Cardiac fibroblast (primary cell): Measurements from ENCODE around the gene KLHL41.

Experiments
- DNase-seq, 2 donors: peaks; one replicate each; pipeline versions ENCODE4 v3.0.0 to v3.0.0-alpha.2; 2010; ENCODE audit warnings: low read depth in 2 of 2
- H3K4me3 ChIP-seq, 2 donors: replicated peaks in 1 of 2; 1 replicate in 1 of 2; 2 replicates in 1 of 2; pipeline ENCODE4 v1.5.1; 2011; ENCODE audit warnings: low read depth in 2 of 2, low read length in 2 of 2, mild to moderate bottlenecking in 2 of 2, moderate library complexity in 1 of 2
- TF ChIP-seq, protein P1 (sequence below): IDR thresholded peaks from one replicate; pipeline ENCODE4 v1.5.1; 2011; ENCODE audit warnings: low read depth, mild to moderate bottlenecking, low read length, inconsistent platforms

The KLHL41 gene

GRCh38 chr2:169480079-169480465 lies 29.4 kb upstream of the KLHL41 start:
- peak; percentile 13 to 25 for DNase-seq
- H3K4me3 ChIP-seq = peak overlapping the region; percentile 62 to 87
- TF ChIP-seq, protein P1, sequence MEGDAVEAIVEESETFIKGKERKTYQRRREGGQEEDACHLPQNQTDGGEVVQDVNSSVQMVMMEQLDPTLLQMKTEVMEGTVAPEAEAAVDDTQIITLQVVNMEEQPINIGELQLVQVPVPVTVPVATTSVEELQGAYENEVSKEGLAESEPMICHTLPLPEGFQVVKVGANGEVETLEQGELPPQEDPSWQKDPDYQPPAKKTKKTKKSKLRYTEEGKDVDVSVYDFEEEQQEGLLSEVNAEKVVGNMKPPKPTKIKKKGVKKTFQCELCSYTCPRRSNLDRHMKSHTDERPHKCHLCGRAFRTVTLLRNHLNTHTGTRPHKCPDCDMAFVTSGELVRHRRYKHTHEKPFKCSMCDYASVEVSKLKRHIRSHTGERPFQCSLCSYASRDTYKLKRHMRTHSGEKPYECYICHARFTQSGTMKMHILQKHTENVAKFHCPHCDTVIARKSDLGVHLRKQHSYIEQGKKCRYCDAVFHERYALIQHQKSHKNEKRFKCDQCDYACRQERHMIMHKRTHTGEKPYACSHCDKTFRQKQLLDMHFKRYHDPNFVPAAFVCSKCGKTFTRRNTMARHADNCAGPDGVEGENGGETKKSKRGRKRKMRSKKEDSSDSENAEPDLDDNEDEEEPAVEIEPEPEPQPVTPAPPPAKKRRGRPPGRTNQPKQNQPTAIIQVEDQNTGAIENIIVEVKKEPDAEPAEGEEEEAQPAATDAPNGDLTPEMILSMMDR = no peak

- no peak for DNase-seq
- H3K4me3 ChIP-seq = no peak overlapping the region
- TF ChIP-seq, protein P1 = no peak
These were observed 23.8 kb upstream of the KLHL41 start for GRCh38 chr2:169485650-169486138.

DNA sequence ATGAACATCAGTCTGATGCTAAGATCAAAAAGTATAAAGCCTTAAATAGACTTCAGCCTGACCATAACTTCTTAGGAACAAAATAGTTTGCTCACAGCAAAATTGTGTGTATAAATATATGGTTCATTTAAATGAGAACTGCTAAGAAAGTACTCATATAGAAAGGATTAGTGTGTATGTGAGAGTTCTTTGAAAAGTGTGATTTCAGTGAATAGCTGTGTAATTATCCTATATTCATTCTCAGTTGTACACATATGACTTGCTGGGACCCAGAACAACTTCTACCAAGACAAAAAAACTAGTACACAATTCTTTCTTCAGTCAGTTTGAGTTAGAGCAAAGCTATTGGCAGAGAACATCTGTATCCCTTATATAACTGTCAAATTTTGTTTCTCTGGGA lies 23.0 kb upstream of the KLHL41 start:
- no peak for DNase-seq
- no peak overlapping the region for H3K4me3 ChIP-seq
- TF ChIP-seq, protein P1 = no peak

DNA sequence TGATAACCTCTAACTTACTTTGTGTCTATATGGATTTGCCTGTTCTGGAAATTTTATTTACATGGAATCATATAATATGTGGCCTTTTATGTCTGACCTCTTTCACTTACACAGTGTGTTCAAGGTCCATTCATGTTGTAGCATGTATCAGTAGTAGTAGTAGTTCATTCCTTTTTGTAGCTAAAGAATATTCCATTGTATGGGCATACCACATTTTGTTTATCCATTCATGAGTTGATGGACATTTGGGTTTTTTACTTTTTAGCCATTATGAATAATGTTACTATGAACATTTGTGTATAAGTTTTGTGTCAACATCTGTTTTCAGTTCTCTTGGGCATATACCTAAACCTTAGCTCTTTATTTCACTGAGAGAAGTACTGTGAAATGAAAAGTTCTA lies 18.7 kb upstream of the KLHL41 start:
- TF ChIP-seq, protein P1 = no peak
- DNase-seq = no peak

DNA sequence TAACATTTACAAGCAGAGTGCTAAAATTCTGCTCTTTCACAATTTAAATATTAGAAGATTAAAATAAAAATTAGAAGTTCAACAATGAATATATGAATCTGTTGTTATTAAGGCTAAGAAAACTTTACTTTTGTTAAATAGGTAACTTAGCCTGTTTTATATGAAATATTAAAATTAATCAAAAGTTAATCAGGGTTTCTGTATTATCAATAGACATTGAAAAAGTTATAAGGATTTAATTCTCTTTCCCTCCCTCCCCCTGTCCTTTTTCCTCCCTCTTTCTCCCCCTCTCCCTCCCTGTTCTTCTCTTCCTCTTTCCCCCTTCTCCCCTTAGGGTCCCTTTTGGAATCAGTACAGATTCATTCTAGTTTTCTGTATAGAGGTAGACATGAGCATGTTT lies 18.1 kb upstream of the KLHL41 start:
- no peak overlapping the region for H3K4me3 ChIP-seq
- no peak for DNase-seq
- TF ChIP-seq, protein P1 = no peak

More for the DNA sequence above, 18.7 kb upstream of the KLHL41 start:
- no peak overlapping the region for H3K4me3 ChIP-seq

DNA sequence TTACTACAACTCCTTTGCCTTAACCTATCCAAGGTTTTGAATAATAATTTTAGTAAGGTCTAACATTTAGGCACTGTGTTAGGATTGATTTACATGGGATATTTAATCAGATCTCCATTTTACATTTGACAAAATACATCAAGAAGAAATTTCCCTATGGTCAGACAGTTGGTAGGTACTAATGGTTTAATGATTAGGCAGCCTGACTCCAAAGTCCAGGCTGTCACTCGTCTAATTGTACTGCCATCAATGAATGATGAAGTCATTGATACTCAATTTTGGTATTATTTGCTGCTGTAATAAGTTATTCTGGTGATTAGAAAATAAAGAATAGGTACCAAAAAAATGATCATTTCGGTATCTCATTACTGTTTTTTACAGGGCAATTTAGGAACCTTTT lies 16.1 kb upstream of the KLHL41 start:
- TF ChIP-seq, protein P1 = no peak
- H3K4me3 ChIP-seq = no peak overlapping the region
- no peak for DNase-seq

DNA sequence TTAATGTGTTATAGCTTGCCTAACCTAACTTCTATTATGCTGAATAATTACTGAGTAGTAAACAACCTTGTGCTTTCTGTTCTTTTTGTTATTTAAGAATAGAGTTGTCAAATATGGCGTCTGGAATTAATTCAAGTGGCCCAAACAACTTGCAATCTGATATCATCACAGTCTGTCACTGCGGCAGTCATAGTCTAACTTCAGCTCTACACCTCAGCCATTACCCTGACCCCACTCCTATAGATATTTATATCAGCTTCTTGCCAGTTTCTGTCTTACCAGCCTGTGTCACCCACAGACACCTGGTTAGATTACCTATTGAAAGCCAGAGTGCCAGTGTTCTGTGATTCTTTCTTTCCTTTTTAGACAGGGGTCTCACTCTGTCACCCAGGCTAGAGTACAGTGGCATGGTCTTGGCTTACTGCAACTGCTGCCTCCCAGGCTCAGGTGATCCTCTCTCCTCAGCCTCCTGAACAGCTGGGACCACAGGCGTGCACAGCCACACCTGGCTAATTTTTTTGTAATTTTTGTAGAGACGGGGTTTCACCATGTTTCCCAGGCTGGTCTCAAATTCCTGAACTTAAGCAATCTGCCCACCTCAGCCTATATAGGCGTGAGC lies 14.1 kb upstream of the KLHL41 start:
- DNase-seq = no peak
- no peak overlapping the region for H3K4me3 ChIP-seq
- TF ChIP-seq, protein P1 = no peak
